Measurements from ENCODE around the gene LHFPL3. TPM values are rescaled to one million over a fixed set of nuclear protein-coding genes. Genes with fewer than 3 reads are reported as not detected.
"Not testable (repeated sequence)": the region's sequence is repeated elsewhere in the genome, so short reads cannot be mapped to it uniquely, and the experiment has no call there.

LHFPL3 gene
- polyA plus RNA-seq, 10 donors: 0.08 to 0.13 TPM; not detected in 8

GRCh38 chr7:104933022-104933421 lies 604.6 kb downstream of the LHFPL3 start:
- DNase-seq: no peak

GRCh38 chr7:104933521-104933988 lies 605.2 kb downstream of the LHFPL3 start:
- DNase-seq: no peak

- no peak for DNase-seq
Observed at GRCh38 chr7:104934665-104935064, 606.3 kb downstream of the LHFPL3 start.

- no peak for DNase-seq
Observed at GRCh38 chr7:104935276-104935675, 606.9 kb downstream of the LHFPL3 start.

- no peak for DNase-seq
Observed at GRCh38 chr7:104936546-104936945, 608.1 kb downstream of the LHFPL3 start.

- DNase-seq: not testable (repeated sequence)
Observed at GRCh38 chr7:104937489-104937888, 609.1 kb downstream of the LHFPL3 start.

- no peak for DNase-seq
Observed at GRCh38 chr7:104938741-104939390, 610.5 kb downstream of the LHFPL3 start.

- DNase-seq: no peak
Observed at GRCh38 chr7:104940023-104940710, 611.8 kb downstream of the LHFPL3 start.

- peak in 2 of 3 donors; percentile 41 to 67 for DNase-seq
Observed at GRCh38 chr7:104943502-104944343, 615.3 kb downstream of the LHFPL3 start.

- no peak for DNase-seq
Observed at GRCh38 chr7:104945599-104945956, 617.2 kb downstream of the LHFPL3 start.

GRCh38 chr7:104946338-104946737 lies 617.9 kb downstream of the LHFPL3 start:
- DNase-seq: no peak

- DNase-seq: no peak
Observed at GRCh38 chr7:104950006-104950405, 621.6 kb downstream of the LHFPL3 start.

- DNase-seq: no peak
Observed at GRCh38 chr7:104950754-104951153, 622.4 kb downstream of the LHFPL3 start.

- DNase-seq: no peak
Observed at GRCh38 chr7:104951546-104951945, 623.1 kb downstream of the LHFPL3 start.

- DNase-seq: no peak
Observed at GRCh38 chr7:104955276-104955675, 626.9 kb downstream of the LHFPL3 start.

Other genes starting within 250 kb of the LHFPL3 start
- 10 to 100 TPM; 13.0 to 18.3 (median 16.2) TPM for gene ORC5, start 120.6 kb upstream of the LHFPL3 start, polyA plus RNA-seq (ENCODE audit: insufficient read length in 10 of 10)